Right cardiac atrium (tissue), 5 donors: Measurements from ENCODE around the gene BCL2L11. TPM values are rescaled to one million over a fixed set of nuclear protein-coding genes. Genes with fewer than 3 reads are reported as not detected.
A peak's percentile ranks its signal among the peaks of the same experiment; 100 is the strongest.

Experiments used
- ATAC-seq, 2 donors: fragments of 200-7000 bp; cut with Tn5 transposase; one replicate each; pipeline versions ENCODE4 v1.8.0 to v1.9.1; 2020; ENCODE audit warnings: moderate library complexity in 2 of 2, mild to moderate bottlenecking in 1 of 2
- DNase-seq, 3 donors: peaks; one replicate each; pipeline ENCODE4 v3.0.0-alpha.2; 2020
- H3K27ac ChIP-seq: one replicate; pipeline ENCODE4 v1.5.1; 2013; ENCODE audit warnings: mild to moderate bottlenecking, low read length, control low read depth, moderate library complexity
- H3K27me3 ChIP-seq: one replicate; pipeline ENCODE4 v1.6.1; 2013; ENCODE audit not compliant: control insufficient read depth, insufficient read depth
- H3K4me1 ChIP-seq: one replicate; pipeline ENCODE4 v1.6.1; 2013; ENCODE audit warnings: low read length; ENCODE audit not compliant: control insufficient read depth, insufficient read depth
- H3K4me3 ChIP-seq: one replicate; pipeline ENCODE4 v1.5.1; 2013; ENCODE audit warnings: low read length, control low read depth
- H3K9me3 ChIP-seq: one replicate; pipeline ENCODE4 v1.6.1; 2013; ENCODE audit warnings: low read length; ENCODE audit not compliant: control insufficient read depth
- WGBS: extraction: QIAGEN DNeasy Blood & Tissue Kit; methylation state at CpG from one replicate; pipeline ENCODE4 v1.1.7; 2013; 5-methylcytosine and 5-hydroxymethylcytosine counted together
- intact Hi-C, 4 donors: fragments of 100-400 bp; cut with DNase I; formaldehyde crosslinking; loops; one replicate each; pipeline versions ENCODE4 v1.11.0 to v1.14.0; 2022 to 2023
- polyA plus RNA-seq: library from polyadenylated mRNA; stranded (reverse); fragments of 200-250 nt; gene quantifications from one replicate; pipeline ENCODE4 v1.2.3, GENCODE V29; 2013
- total RNA-seq, 4 donors: library from RNA; stranded (reverse); fragmentation: NEBNext Ultra II Directional; extraction: Animal tissue kit (Norgen Biotek cat#: 25700); gene quantifications; one replicate each; pipeline ENCODE4 v1.2.1, GENCODE V29; 2021
- donor health status: healthy with polysubstance abuse.
- donor health status: DM: no; HTN: yes; CAD: no.
- donor health status: DM: no; HTN: no; CAD: no.
- donor health status: DM: no; HTN: yes; CAD: no; lungs with severe emphysema.
- donor health status: DM: yes; HTN: yes; CAD: no.

The BCL2L11 gene
- total and polyA plus RNA-seq, 5 donors = 6.2 to 21.7 (median 15.7) TPM

DNA sequence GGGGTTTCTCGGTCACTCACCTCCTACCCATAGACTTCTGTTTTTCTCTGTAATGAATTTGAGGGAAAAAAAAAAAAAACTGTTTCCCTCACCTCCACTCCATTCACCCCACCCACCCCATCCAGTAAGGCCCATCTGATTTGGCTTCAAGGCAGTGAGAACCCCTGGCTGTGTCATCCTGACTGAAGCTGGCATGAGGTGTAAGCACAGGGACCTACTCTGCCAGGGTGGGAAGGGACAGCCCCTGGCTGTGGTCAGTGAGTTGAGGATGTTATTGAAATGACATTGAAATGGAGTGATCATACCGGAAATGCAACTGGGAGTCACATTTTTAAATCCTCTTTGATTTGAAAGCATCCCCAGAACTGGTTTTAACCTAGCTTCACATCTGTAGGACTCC, 19.1 kb upstream of the BCL2L11 start:
- intact Hi-C loops = loop anchor here in 1 of 4 donors (10.0 kb wide), 1 partner anchor 277 kb away; no protein-coding TSS in a partner anchor
- ATAC-seq = no peak
- WGBS = 88% methylated on average over 2 of the region's 2 CpGs

DNA sequence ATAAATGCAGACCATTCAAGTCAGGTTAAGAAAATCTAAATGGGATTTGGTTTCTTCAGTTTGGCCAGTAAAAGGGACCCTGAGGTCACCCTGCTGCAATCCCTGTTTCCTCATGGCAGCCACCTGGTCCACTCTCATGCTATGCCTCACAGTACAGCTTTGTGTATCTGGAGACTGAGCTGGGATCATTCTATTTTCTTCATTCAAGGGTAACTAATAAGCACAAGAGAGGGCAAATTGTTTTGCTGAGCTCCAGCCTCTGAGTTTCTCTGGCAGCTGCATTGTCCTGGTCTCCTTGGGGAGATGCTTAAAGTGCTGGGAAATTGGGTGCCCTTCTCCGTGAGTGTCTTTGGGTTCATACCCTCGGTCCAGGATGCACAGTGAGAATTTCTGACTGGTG, 18.5 kb upstream of the BCL2L11 start:
- Histone ChIP-seq H3K27ac (no peak overlapping the region), H3K9me3 (no peaks in the 10 kb centered on the region), H3K27me3 (no peaks in the 10 kb centered on the region), H3K4me3 (no peak overlapping the region), H3K4me1 (no peaks in the 10 kb centered on the region)
- DNase-seq (no peak), ATAC-seq (no peak)
- intact Hi-C loops = loop anchor here in 1 of 4 donors (10.0 kb wide), 1 partner anchor 277 kb away; no protein-coding TSS in a partner anchor
- WGBS = 47% methylated on average over 2 of the region's 2 CpGs

More for the DNA sequence above, 19.1 kb upstream of the BCL2L11 start:
- DNase-seq = no peak
- Histone ChIP-seq H3K27ac (no peak overlapping the region), H3K4me1 (no peaks in the 10 kb centered on the region), H3K4me3 (no peak overlapping the region), H3K27me3 (no peaks in the 10 kb centered on the region), H3K9me3 (no peaks in the 10 kb centered on the region)

DNA sequence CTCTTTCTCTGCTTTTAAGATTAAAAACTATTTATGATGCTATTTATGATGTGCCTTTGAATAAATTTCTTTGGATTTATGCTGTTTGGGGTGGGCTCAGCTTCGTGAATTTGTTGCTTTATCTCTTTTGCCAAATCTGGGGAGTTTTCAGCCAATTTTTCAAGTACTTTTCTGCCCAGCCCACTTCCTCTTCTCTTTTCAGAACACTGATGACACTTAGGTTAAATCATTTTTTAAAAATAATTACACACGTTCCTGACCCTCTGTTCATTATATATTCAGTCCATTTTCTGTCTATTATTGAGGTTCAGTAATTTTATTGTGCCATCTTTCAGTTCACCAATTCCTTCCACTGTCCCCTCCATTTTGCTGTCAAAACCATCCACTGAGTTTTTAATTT, 14.8 kb upstream of the BCL2L11 start:
- H3K4me3 ChIP-seq = no peak overlapping the region
- no peak for DNase-seq
- 45% methylated on average over 2 of the region's 2 CpGs for WGBS
- H3K27me3 ChIP-seq = no peaks in the 10 kb centered on the region
- no peak for ATAC-seq
- no peak overlapping the region for H3K27ac ChIP-seq
- no peaks in the 10 kb centered on the region for H3K4me1 ChIP-seq
- intact Hi-C loops = loop anchor here in 1 of 4 donors (10.0 kb wide), 1 partner anchor 281 kb away; no protein-coding TSS in a partner anchor
- no peaks in the 10 kb centered on the region for H3K9me3 ChIP-seq

DNA sequence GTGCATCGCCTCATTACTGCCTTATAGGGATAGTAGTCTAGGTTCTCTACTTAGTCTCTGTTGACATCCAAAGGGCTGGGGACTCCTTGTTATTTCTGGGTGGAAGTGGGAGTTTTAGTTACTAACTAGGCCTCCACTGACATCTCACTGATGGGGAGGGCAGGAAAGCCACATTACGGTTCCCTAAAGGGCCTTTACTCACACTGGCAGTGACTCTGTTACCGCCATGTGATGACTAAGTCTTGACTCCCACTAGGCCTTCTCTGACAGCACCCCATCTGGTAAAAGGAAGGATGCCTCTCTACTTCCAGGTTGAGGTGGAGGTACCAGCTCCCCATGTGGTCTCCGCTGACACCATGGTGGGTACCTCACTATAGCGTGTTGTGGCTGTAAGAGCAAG, 14.0 kb upstream of the BCL2L11 start:
- Histone ChIP-seq H3K27ac (no peak overlapping the region), H3K4me3 (no peak overlapping the region), H3K27me3 (no peaks in the 10 kb centered on the region), H3K4me1 (no peaks in the 10 kb centered on the region), H3K9me3 (no peaks in the 10 kb centered on the region)
- WGBS = 94% methylated on average over 5 of the region's 5 CpGs
- DNase-seq (no peak), ATAC-seq (no peak)
- intact Hi-C loops = loop anchor here in 1 of 4 donors (10.0 kb wide), 1 partner anchor 282 kb away; no protein-coding TSS in a partner anchor

DNA sequence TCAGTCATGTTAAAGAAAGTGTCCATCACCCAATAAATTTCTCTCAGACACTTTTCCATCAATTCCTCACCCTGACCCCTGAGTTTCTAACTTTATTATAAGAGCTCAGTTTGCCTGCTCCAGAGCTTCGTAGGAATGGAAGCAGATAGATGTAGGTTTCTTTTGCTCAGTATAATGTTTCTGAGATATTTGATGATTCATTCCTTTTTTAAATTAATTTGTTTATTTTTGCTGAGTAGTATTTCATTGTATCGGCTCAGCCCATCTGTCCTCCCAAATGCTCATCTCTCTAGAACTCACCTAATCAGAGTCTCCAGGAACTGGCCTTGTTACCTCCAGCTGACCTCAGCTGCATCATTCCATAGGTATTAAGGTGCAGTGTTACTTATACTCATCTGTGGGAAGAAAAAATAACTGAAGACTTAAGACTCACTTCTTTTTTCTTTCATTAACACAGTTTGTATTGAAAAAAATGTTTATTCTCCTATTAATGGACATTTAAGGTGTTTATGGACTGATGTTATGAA, 11.9 kb upstream of the BCL2L11 start:
- 90% methylated on average over 2 of the region's 2 CpGs for WGBS

DNA sequence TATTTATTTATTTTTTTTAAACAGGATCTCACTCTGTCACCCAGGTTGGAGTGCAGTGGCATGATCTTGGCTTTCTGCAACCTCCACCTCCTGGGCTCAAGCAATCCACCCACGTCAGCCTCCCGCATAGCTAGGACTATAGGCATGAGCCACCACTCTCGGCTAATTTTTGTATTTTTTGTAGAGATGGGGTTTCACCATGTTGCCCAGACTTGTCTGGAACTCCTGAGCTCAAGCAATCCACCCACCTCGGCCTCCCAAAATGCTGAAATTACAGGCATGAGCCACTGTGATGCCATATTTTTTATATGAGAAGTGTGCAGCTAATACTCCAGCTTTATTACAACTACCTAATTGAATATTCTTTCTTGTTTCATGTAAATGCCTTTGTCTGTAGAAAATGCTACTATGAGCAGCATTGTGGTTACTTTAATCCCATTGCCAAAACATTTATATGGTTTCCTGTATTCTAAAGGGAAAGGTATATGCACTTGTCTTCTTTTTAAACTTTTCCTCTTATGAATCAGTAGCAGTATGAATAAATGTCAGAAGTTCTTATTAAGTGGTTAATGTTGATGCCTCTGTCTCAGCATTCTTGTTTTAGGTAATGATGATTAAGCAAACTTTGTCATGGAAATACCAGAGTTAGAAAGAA, 9.5 kb upstream of the BCL2L11 start:
- ATAC-seq (no peak), DNase-seq (no peak)
- intact Hi-C loops = loop anchor here in 1 of 4 donors (10.0 kb wide), 2 partner anchors 306 to 594 kb away; no protein-coding TSS in a partner anchor
- Histone ChIP-seq H3K4me1 (no peaks in the 10 kb centered on the region), H3K27ac (no peak overlapping the region), H3K27me3 (no peaks in the 10 kb centered on the region), H3K4me3 (no peak overlapping the region), H3K9me3 (no peaks in the 10 kb centered on the region)
- WGBS = 93% methylated on average over 4 of the region's 4 CpGs

More for the DNA sequence above, 11.9 kb upstream of the BCL2L11 start:
- ATAC-seq (no peak), DNase-seq (no peak)
- no peak overlapping the region for H3K27ac ChIP-seq
- no peaks in the 10 kb centered on the region for H3K9me3 ChIP-seq
- H3K4me3 ChIP-seq = no peak overlapping the region
- no peaks in the 10 kb centered on the region for H3K27me3 ChIP-seq
- H3K4me1 ChIP-seq = no peaks in the 10 kb centered on the region
- intact Hi-C loops = loop anchor here in 1 of 4 donors (10.0 kb wide), 1 partner anchor 284 kb away; no protein-coding TSS in a partner anchor

DNA sequence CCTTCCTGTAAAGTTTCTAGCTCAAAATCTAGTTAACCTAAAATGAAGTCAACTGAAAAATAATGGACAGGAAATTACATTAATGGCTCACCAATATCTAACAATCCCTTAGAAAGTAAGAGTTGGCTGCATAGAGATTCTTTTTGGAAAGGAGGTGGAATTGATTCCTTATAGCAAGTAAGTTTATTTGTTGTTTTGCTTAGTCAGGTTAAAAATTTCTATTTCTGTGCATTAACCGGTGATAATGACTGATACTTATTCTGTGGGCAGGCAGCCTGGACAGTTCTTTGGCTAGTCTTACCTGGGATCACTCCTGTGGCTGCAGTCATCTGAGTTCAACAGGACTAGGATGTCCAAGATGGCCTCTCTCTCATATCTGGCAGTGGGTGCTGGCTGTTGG, 6.9 kb upstream of the BCL2L11 start:
- intact Hi-C loops = loop anchor here in 1 of 4 donors (10.0 kb wide), 2 partner anchors 309 to 591 kb away; no protein-coding TSS in a partner anchor
- DNase-seq (no peak), ATAC-seq (no peak)
- Histone ChIP-seq H3K27me3 (no peaks in the 10 kb centered on the region), H3K4me1 (no peaks in the 10 kb centered on the region), H3K27ac (no peak overlapping the region), H3K9me3 (no peaks in the 10 kb centered on the region), H3K4me3 (no peak overlapping the region)
- 84% methylated on average over 1 of the region's 1 CpG for WGBS

DNA sequence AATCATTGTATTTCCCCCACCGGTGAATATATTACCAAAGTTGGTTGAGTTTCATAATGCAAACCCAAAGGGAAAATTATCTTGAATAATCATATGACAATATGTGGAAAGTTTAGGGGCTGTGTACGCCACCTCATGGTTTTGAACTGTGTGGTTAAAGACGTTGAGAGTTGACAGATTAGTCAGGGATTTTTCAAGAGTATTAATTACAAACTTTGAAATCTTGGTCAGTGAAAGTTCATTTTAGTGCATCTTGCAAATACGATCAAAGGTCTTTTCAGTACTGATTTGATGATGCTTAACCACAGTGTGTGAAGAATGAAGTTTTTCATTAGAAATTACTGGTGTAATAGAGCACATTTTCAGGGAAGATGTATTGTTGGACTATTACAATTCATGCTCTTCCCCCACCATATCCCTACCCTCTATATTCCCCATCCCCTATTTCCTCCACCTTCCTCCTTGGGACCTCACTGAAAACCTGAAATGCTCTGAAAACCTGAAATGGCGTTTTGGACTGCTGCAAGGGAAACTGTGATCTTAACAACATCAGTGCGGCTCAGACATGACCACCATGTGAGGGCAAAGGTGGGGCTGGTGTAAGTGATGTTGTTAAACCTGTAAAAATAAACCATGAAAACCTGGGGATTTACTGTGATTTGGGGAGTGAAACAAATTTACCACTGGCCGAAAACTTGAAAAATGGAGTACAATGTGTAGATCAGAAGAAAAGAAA, 4.5 kb upstream of the BCL2L11 start:
- intact Hi-C loops = loop anchor here in 1 of 4 donors (10.0 kb wide), 2 partner anchors 311 to 589 kb away; no protein-coding TSS in a partner anchor
- DNase-seq (no peak), ATAC-seq (no peak)
- H3K27me3 ChIP-seq = no peaks in the 10 kb centered on the region
- H3K9me3 ChIP-seq = no peaks in the 10 kb centered on the region
- no peak overlapping the region for H3K4me3 ChIP-seq
- no peak overlapping the region for H3K27ac ChIP-seq
- H3K4me1 ChIP-seq = no peaks in the 10 kb centered on the region
- WGBS = 74% methylated on average over 7 of the region's 7 CpGs

DNA sequence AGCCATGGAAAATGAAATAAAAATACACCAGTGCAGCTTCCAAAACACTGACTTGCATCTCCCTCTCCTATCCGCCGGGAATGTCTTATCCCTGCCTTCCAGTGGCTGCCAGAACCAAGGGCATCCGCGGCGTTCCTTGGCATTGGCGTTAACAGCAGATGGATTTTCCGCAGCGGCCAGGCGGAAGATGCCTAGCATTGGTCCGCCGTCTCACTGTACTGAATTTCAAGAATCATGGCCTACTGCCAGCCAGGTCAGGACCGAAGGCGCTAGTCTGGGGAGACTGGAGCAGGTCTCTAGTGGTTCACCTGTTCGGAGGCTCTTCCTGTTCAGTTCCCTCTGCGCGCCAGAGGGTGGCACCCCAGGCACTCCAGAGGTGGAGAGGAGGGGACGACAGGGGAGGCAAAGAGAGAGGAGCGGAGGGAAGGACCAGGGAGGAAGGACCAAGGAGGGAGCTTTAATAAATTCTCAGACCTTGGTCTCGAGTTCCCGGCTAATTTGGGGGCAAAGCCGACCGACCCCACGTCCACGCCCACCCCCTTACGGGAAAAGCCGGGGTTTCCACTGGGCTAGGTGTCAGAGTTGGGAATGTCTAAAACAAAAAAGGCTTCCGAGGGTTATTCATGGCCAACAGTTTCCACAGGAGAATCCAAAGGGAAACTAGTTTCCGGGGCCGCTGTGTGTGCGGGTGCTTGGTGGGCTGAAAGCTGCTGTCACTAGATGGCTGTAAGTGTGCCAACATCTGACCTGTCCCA, 3.7 kb upstream of the BCL2L11 start:
- no peak overlapping the region for H3K27ac ChIP-seq
- no peaks in the 10 kb centered on the region for H3K9me3 ChIP-seq
- no peaks in the 10 kb centered on the region for H3K4me1 ChIP-seq
- peak overlapping the region; percentile 32 for H3K4me3 ChIP-seq
- ATAC-seq = peak; percentile 72 to 77
- 4% methylated on average over 30 of the region's 30 CpGs for whole genome bisulfite sequencing
- DNase-seq = peak; percentile 68 to 88 (median 85)
- intact Hi-C loops = loop anchor here in 1 of 4 donors (10.0 kb wide), 2 partner anchors 312 to 588 kb away; no protein-coding TSS in a partner anchor
- H3K27me3 ChIP-seq = no peaks in the 10 kb centered on the region
